ENCODE data around the gene SMPD3. TPM values are rescaled to one million over a fixed set of nuclear protein-coding genes. Genes with fewer than 3 reads are reported as not detected.

SMPD3 gene
- total and polyA plus RNA-seq, 2 donors (not counting 3 experiments of a cell fraction or from before 2014, with no cell fraction given) = not detected

DNA sequence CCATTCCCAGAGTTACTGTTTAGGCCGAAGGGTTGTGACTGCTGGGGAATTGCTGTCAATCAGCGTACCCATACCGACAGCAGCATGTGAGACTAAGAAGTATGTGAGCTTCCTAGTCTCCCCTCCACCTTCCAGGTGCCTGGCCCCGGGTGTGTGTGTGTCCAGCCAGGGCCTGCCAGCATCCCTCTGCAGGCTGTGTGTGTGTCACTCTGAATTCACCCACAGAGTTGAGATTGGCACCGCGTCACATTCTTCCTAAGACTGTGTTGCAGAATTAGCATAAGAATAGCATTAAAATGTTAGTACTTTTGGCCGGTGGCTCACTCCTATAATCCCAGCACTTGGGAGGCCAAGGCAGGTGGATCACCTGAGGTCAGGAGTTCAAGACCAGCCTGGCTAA, 105.7 kb downstream of the SMPD3 start:
- no peak overlapping the region for H3K27ac ChIP-seq (ENCODE audit: insufficient read depth, low read depth, low read length)
- FAIRE-seq = no peak
- H3K27me3 ChIP-seq (ENCODE audit: control insufficient read depth in 2 of 2, insufficient read depth in 2 of 2, low read length in 2 of 2) = no peaks in the 10 kb centered on the region
- TF ChIP-seq EZH2 (IDR thresholded peaks at IDR 0.05; ENCODE audit: borderline replicate concordance, low read depth, low read length, severe bottlenecking) = no peak
- TF ChIP-seq POLR2AphosphoS5 (IDR thresholded peaks at IDR 0.05; ENCODE audit: insufficient read depth, low read depth, low read length) = no peak
- TF ChIP-seq GATA2 (IDR thresholded peaks at IDR 0.05; ENCODE audit: insufficient read depth, insufficient read length, low read depth, low read length) = no peak
- TF ChIP-seq, protein P1, sequence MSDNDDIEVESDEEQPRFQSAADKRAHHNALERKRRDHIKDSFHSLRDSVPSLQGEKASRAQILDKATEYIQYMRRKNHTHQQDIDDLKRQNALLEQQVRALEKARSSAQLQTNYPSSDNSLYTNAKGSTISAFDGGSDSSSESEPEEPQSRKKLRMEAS (IDR thresholded peaks at IDR 0.05; ENCODE audit: insufficient read depth, insufficient read length) = no peak
- no peak for TF ChIP-seq JUN (IDR thresholded peaks at IDR 0.05; ENCODE audit: borderline replicate concordance, insufficient read depth, insufficient read length, low read depth)
- no peak for TF ChIP-seq FOS (IDR thresholded peaks at IDR 0.05; ENCODE audit: borderline replicate concordance, insufficient read depth, low read length)
- TF ChIP-seq MYC (IDR thresholded peaks at IDR 0.05; ENCODE audit: low read depth, low read length) = no peak
- TF ChIP-seq, protein P2, sequence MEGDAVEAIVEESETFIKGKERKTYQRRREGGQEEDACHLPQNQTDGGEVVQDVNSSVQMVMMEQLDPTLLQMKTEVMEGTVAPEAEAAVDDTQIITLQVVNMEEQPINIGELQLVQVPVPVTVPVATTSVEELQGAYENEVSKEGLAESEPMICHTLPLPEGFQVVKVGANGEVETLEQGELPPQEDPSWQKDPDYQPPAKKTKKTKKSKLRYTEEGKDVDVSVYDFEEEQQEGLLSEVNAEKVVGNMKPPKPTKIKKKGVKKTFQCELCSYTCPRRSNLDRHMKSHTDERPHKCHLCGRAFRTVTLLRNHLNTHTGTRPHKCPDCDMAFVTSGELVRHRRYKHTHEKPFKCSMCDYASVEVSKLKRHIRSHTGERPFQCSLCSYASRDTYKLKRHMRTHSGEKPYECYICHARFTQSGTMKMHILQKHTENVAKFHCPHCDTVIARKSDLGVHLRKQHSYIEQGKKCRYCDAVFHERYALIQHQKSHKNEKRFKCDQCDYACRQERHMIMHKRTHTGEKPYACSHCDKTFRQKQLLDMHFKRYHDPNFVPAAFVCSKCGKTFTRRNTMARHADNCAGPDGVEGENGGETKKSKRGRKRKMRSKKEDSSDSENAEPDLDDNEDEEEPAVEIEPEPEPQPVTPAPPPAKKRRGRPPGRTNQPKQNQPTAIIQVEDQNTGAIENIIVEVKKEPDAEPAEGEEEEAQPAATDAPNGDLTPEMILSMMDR (IDR thresholded peaks at IDR 0.05; ENCODE audit: extremely low read depth in 1 of 2, insufficient read depth in 1 of 2, low read depth in 1 of 2, low read length in 2 of 2) = no peak
- H3K4me2 ChIP-seq (ENCODE audit: insufficient read depth, low read length) = no peak overlapping the region
- no peaks in the 10 kb centered on the region for H3K9me3 ChIP-seq (replicated peaks; ENCODE audit: control insufficient read depth, insufficient read depth, low read length)
- no peak for DNase-seq (ENCODE audit: low read depth, low spot score)
- dilution Hi-C loops (cut with MboI; ENCODE audit: extremely low pct_ligation_motif_present, low sequenced_read_pairs) = no loop called here
- no peaks in the 10 kb centered on the region for H4K20me1 ChIP-seq (replicated peaks; ENCODE audit: control insufficient read depth, extremely low read depth, insufficient read depth, low read length)
- H3K9me1 ChIP-seq (replicated peaks; ENCODE audit: control insufficient read depth, extremely low read depth, insufficient read depth, low read length) = no peaks in the 10 kb centered on the region
- no peaks in the 10 kb centered on the region for H3K79me2 ChIP-seq (ENCODE audit: control insufficient read depth, insufficient read depth, low read length)
- H3K4me1 ChIP-seq (ENCODE audit: control insufficient read depth, extremely low read depth, insufficient read depth, low read length) = no peaks in the 10 kb centered on the region
- BruUV-seq (replicated peaks) = no TSS peak
- H3K36me3 ChIP-seq (ENCODE audit: control insufficient read depth in 2 of 2, extremely low read depth in 1 of 2, insufficient read depth in 2 of 2, low read length in 2 of 2) = peaks cover 9 to 50% of the 10 kb centered on the region in 2 experiments
- H3K9ac ChIP-seq (replicated peaks; ENCODE audit: extremely low read depth, insufficient read depth, low read length) = no peak overlapping the region
- H3K4me3 ChIP-seq (replicated peaks in 1 of 3; ENCODE audit: insufficient read depth in 1 of 3, low read depth in 1 of 3, low read length in 3 of 3) = no peak overlapping the region
- H2AFZ ChIP-seq (ENCODE audit: low read depth, low read length) = no peak overlapping the region
- intact Hi-C loops (cut with micrococcal nuclease) = no loop called here
- POLR2A ChIA-PET = no interaction called here
- CTCF ChIA-PET = no interaction called here

All from endothelial cell of umbilical vein (primary cell).